ENCODE results near the gene MROH2B. TPM values are rescaled to one million over a fixed set of nuclear protein-coding genes. Genes with fewer than 3 reads are reported as not detected.
A peak's percentile ranks its signal among the peaks of the same experiment; 100 is the strongest.

MROH2B gene
- total RNA-seq, result not detected in 2 replicates

DNA sequence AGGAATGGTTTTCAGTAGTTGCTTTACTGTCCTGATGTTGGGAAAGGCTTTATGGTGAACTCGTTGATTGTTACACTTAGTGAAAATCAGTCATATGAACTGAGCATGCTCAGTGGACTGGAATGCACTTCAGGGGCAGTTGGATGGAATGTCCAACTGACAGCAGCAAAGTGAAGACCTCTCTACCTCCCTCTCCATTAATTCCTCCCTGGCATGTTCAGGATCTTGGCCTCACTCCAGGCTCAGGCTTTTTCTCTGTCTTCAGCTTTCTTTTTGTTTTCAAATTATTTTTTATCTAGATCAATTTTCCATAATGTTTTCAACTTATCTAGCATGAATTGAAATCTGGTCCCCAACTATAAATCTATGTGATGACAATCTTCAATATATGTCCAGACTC lies at the start of gene MROH2B:
Gene MROH2B (minus strand): TSS at position 101 of the 400 bp plus-strand sequence. CDS start 490 bp downstream, outside the sequence.
- DNase-seq (ENCODE audit: low read depth in 2 of 2), result no peak

DNA sequence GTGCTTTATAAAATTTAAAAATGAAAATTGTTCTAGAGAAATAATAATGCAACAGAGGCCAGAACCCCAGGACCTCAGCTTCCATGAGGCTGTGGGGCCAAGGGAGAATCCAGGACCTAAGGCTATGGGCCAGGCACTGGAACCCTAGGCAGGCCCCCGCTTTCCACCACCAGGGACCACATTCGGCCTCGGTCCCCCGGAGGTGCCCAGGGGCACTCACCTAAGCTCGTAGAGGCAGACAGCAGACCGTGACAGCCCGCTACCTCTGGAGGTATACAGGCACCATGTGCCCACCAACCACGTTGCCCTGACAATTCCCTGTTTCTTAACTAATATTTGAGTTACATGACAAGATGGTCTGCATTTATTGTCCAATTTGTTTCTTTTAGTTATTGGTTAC lies 49.5 kb upstream of the MROH2B start:
- DNase-seq (ENCODE audit: low read depth in 2 of 2), result no peak

DNA sequence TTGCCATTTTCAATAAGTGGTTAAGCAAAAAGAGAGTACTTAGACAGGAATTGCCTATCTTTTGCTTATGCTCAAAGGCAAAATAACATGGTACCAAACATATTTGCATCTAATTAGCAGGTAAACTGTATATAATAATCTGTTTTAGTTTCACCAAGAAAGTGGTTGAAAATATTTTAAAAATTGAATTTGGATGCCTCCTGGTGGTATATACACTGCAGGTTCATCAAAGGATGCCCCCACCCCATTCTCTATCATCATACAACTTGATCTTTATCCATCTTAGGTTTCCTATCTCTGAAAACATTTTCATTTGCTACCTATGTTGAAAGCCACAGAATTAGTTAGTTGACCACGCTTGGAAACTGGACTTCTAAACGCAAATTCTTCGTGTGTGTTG lies 47.0 kb upstream of the MROH2B start:
- DNase-seq (ENCODE audit: low read depth in 2 of 2), result no peak

DNA sequence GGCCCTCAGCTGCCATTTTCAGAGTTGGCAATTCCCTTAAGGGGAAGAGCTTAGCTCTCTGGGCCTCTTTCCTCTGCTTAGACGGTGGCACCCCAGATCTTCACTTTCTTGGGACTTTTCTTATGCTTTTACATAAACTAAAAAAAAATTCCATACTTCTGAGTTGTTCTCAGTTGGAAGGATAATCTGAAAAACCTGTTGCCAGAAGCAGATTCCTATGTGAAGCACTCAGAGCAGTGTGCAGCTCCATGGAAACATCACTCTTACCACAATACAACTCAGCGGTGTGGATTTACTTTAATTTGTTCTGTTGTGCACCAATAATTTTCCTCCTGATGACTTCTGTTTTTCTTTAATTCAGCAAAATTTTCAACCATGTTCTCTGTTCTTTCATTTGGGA lies 44.1 kb upstream of the MROH2B start:
- no peak for DNase-seq (ENCODE audit: low read depth in 2 of 2)

DNA sequence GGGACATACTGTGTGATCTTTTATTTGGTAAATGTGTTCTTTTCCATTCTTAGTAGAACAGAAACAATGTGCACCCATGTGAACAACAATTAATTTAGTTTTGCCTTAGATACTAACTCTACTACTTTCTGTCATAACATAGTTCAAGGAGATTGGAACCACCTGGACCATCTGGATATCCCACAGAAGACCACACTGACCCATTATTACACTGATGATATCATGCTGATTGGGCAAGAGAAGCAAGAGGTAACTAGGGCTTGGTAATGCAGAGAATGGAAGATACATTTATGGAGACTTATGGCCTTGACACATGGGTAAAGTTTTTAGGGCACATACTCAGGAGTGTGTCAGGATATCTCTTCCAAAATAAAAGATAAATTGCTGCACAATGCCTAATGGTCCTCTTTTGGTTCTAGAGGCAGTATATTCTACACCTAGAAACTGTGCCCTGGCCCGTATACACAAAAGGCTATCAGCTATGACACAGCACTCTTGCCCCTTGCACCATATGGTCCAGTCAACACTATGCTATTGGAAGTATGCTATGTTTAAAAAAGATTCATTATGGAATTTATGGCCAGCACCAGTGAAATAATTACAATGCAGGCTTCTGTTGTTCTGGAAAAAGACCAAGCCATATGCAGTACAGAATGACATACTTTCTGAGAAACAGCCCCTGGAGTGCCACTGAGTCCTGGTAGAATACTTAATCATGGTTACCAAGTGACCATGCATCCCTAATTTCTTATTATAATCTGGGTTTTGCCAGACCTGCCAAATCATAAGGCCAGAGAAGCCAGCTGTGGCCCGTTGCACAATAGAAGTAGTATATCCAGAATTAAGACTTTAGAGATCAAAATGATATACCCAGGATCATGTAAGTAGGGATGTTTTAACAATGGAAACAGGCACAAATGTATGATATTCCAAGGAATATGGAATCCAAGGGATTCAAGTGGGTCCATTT lies 41.6 kb upstream of the MROH2B start:
- no peak for DNase-seq (ENCODE audit: low read depth in 2 of 2)

DNA sequence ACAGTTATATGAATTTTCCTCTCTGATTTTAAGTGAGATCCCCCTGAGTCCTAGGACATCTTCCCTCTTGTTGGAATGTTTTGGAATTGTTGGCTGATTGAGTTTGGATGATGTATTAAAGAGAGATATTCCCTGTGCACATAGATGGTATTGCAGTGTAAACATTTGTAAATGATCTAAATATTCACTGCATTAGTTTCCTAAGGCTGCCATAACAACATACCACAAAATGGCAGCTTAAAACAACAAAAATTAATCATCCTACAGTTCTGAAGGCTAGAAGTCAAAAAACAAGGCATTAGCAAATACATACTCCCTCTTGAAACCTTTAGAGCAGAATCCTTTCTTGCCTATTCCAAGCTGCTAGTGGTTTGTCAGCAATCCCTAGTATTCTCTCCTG lies 38.0 kb upstream of the MROH2B start:
- DNase-seq (ENCODE audit: low read depth in 2 of 2), result no peak

DNA sequence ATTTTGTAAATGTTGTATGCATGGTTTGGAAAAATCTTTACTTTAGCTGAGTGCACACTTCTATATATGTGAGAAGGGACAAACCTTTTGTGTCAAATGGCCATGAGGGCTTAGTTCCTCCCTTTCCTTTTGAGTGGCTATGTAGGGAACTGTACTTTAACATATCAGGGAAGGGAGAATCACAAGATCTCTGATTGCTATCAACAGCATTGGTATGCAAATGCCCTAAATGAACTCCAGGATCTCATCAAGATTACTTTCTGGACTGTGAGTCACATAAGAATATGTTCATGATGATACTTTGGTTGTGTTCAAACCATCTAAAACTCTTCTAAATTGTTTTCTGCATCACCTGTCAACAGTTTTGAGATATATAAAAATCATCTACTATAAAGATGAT lies 31.2 kb upstream of the MROH2B start:
- DNase-seq (ENCODE audit: low read depth in 2 of 2), result no peak

DNA sequence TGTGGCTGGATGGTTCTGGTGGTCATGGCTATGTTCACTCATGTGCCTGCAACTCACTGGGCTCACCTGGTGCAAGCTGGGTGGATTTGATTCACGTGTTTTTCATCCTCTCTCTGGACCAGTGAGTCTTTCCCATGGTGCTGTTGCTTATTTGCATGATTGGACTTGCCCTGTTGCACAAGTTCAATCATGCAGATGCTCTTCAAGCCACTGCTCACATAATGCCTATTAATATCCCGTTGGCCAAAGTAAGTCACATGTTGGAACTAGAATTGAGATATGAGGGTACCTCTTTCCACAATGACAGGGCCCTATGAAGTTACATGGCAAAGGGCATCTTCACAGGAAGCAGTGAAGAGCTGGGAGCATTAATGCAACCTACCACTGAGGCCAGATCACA lies 26.5 kb upstream of the MROH2B start:
- no peak for DNase-seq (ENCODE audit: low read depth in 2 of 2)

DNA sequence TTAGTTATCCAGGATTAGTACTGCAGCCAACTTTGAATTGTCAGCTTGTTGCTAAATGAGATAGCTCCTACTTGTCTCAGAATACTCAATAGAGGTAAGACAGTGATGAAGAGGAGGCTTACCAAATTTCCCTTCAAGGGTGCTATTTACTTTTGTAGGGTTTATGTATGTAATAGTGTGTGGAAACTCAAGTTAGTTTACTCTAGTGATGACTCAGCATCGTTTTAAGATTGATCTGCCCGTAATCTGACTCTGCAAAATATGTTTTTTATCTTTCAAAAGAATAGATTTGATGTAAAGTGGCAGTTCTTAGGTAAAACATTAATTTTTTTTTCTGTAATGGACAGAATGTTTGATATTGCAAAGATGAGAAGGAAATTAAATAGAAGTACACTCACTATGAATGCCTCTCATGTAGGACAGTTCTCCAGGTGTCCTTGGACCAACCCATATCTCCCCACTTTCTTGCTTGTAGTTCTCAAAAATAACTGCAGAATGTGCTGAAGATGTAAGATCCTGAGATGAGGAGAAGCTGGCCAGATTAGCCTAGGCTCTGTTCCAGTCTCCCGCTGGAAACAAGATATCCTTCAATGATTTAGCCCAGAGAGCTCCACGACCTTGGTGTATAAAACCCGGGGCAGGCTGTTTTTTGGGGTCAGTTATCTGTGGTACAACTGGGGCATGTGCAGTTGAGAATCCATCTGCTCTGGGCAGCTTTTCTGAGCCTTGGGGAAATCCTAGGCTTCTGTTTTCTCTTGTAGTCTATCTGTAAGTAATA lies 24.4 kb upstream of the MROH2B start:
- DNase-seq (ENCODE audit: low read depth in 2 of 2), result no peak

DNA sequence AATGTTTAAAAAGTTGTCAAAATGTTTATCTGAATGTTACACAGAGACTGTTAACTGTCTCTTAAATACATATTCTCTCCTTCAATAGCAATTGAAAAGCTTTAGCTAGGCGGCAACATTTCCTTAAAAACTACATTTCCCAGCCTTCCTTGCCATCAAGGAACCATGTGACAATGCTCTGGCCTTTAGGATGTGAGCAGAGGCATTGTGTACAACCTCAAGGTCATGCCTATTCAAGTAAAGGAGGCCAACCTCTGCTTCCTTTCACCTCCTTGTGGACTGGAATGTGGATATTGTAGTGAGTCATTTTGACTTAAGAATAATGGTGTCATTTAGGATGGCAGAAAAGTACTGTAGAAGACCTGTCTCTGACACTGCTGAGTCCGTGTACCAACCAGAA lies 23.7 kb upstream of the MROH2B start:
- no peak for DNase-seq (ENCODE audit: low read depth in 2 of 2)

DNA sequence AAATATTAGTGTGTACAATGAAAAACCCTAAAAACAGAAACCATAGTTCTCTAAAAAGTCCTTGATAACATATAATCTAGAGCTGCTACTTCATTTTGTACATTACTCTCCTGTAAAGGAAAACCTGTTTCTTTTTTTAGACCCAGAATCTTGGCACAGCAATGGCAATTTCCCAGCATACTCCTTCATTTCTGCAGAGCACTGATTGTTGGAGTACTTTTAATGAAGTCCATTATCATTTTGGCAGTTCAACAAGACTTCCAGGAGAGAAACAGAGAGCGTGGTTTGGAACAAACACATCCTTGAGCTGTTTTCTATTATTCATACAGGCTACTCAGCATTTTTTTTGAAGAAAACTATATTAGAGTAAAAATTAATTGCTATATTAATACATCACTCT lies 22.7 kb upstream of the MROH2B start:
- DNase-seq (ENCODE audit: low read depth in 2 of 2), result no peak

DNA sequence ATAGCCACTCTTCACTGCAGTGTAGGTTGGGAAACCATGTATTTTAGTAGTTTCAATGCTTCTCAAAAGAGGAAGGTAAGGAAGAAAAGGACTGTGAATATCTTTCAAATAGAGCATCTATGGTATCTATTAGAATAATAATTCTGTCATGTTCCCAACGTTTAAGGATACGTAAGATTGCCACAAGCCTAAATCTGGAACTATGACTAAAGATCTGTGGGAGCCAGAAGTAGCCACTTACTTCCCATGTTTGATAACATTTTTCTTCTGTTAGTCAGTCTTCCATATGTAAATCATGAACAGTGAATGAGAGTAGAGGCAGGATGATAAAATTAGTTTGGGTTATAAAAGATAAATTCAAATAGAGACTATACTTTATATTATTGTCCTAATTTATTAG lies 16.3 kb upstream of the MROH2B start:
- DNase-seq (ENCODE audit: low read depth in 2 of 2), result no peak

DNA sequence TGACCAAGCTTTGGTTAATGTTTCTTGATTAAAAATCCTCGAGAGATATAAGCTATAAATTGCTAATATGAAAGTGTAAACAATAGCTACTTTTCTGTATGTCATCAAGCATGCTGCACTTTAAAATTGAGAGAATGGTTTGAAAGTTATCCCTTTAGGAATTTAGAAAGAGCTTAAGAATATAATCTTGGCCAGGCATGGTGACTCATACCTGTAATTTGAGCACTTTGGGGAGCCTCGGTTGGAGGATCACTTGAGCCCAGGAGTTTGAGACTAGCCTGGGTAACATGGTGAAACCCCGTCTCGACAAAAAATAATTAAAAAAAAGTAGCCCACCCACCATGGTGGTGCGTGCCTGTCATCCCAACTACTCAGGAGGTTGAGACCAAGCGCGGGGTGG lies 12.2 kb upstream of the MROH2B start:
- no peak for DNase-seq (ENCODE audit: low read depth in 2 of 2)

DNA sequence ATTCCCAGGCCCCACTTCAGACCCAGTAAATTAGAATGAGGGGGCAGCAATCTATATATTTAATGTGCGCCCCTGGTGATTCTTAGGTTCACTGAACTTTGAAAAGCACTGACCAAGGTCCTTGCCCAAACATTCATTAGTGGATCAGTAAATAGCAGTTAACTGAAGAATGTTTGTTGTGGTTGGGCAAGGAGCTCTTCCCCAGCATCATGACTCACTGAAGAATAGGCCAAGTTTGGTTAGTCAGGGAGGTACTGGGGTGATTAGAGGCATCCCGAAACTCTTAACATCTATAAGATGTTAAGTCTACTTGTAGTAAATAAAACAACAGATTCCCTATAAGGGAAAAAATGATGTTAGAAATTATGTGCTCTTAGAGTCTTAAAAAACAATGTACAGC lies 833 bp upstream of the MROH2B start:
- DNase-seq (ENCODE audit: low read depth in 2 of 2), result no peak

DNA sequence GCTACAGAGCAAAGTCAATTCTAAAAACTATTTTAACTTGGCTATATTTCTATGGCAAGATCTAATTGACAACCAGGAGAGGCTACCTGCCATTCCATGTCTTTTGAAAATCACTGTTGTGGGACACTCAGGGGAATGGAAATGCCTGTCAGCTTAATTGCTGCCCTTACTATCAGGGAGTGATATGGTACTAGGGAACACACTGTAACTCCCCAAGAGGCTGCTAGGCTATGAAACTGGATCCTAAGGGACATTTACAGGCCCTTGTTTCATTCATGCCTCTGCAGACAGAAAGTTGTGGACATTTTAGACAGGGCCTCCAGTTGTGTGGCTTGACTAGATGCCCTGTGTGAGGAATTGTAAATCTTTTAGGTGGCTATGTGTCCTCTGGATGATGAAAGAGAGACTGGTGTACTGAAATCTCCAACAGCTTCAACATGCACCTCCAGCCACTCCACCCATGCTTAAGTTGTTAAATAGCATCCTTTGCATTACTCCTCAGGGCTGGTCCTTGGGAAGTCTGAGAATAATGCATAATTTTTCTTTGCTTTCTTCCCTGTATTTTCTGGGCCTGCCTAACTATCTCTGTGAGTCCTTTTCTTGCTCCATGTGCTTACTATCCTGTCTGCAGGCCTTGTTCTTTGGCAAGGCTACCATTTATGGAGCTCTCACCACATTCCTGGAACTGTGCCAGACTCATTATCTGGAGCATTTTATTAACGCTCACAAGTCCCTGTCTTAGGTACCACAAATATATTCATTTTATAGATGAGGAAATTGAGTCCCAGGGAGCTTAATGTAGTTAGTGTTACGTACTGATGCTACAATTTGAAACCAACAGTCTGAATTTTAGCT lies 3.2 kb downstream of the MROH2B start:
- no peak for DNase-seq (ENCODE audit: low read depth in 2 of 2)

DNA sequence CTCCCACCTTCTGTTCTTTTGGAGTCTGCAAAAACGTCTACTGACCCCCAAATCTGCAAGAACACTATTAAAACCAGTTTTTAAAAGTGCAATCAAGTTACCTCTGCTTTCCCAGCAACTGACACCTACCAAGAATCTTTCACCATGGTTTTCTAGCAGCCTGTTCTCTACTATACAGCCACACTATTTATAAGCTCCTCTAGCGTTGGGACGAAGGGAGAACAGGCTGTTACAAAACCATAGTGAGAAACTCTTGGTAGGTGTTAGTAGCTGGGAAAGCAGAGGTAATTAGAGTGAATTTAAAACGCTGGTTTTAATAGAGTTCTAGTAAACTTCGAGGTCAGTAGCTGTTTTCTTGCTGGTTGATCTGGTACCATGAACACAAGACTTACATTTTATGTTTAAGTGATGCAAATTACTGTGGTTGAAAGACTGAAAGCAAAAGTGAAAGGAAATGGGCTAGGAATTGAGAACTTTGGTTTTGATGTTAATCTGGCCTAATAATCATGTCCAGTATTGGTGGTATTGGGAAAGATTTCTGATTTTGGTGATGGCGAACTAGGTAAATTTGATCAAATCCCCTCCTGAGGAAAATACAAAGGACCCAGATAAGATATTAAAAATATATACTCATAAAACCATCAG lies 5.3 kb downstream of the MROH2B start:
- DNase-seq (ENCODE audit: low read depth in 2 of 2), result no peak

DNA sequence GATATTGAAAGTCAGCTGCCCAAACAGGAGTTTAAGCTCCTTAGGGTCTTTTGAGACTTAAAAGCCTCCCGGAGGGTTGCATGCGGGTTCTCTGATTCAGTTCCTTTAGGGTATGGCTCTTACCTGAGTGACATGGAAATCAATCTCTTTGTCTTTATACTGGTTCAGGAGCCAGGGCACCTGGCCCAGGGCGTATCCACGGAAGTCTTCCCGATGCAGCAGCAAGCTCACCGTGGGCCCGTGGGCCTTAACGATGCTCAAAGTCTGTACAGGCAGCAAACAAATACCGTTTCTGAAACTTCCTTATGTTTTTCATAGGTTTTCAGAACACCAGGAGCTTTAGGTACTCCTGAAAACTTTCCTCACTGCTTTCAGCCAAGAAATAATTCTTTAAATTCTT lies 13.2 kb downstream of the MROH2B start:
- DNase-seq (ENCODE audit: low read depth in 2 of 2), result no peak

DNA sequence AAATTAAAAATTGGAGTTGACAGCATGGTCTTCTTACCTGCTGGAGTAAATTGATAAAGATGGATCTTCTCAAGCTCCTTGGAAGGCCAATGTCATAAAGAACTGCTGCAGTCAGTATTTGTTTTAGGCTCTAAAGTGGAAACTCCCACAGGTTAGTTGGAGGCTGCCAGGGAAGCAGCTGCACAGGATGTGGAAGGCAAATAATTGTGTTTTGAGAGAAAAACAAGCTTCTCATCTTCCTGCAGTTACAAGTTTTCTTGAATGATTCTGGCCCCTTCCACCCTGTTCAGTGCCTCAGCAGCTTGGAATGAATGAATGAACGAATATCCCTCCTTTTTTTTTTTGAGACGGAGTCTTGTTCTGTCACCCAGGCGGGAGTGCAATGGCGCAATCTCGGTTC lies 13.9 kb downstream of the MROH2B start:
- peak in 1 of 2 donors; percentile 14 for DNase-seq (ENCODE audit: low read depth in 2 of 2)

DNA sequence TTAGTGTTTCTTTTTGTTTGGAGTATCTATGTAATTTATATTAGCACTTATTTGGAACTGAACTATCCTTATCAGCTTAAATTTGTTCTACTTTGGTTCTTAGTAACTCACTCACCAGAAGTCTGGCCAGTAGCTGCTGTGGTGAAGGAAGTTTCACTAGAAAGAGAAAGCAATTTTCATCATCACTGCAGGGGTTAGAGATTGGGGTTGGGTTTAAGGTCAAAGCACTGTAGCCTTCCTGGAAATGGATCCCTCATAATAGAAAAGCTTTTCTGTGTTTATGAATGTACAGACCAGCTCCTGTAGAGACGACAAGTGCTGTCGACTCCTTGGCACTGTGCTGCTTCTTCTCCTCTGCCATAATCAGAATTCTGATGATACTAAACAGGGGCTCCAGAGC lies 22.2 kb downstream of the MROH2B start:
- no peak for DNase-seq (ENCODE audit: low read depth in 2 of 2)

DNA sequence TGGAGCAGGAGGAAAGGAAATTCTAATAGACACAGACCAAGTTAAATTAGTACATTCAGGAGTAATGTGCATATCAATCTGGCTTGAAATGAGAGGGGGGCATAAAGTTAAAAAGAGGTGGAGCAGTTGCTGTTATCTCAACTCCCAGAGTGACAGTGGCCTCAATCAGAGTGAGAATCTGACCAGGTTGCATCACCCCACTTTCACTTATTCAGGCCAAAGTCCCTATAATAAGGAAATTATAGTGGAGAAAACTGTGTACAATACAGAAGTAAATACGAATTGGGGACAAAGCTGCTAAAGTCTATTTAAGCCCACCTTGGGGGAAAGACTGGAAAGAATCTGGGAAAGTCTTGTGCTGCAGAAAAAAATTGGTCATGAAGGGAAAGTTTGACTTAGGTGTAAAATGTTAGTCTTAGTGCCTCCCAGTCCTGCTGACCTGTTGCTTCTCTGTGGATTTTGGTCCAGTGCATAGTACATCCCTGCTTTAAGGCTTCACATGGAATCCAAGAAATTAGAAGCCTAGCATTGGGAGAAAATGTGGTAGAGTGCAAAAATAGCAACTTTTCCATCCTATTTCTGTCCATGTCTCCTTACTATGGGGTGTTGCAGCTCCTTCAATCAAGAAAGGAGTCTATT lies 27.9 kb downstream of the MROH2B start:
- DNase-seq (ENCODE audit: low read depth in 2 of 2), result no peak

DNA sequence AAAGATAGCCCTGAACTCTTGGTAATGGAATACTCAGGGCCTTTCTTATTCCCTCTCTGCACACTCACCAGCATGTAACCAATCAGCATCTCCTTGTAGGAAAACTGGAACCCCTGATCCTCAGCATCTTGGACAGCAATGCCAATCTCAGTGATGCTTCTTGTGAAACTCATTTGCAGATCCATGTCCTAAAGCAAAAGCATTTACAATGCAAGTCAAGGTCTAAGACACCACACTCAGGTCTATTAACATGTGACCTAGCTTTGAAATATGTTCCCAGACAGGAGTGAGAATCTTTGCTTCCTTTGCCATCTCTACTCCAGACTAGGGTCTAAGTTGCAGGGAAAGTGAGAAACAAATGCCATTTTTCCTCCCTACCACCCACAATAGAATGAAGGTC lies 38.2 kb downstream of the MROH2B start:
- no peak for DNase-seq (ENCODE audit: low read depth in 2 of 2)
